ENCODE measurements around the gene SYNPO2L.

Gene SYNPO2L

DNA sequence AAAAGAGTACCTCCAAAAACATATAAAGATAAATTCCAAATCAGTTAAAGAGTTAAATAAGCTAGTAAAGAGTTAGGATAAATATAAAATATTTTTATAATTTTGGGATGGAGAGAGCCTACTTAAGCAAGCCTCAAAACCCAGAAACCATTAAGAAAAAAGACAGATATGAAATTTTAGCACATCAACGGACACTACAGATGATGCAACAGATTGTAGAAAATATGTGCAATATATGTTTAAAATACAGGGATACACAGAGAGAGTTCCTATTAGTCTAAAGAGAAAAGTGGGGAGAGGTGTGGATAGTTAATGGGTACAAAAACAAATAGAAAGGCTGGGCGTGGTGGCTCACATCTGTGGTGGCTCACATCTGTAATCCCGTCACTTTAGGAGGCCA lies 41.1 kb downstream of the SYNPO2L start:
- DNase-seq, result no peak

DNA sequence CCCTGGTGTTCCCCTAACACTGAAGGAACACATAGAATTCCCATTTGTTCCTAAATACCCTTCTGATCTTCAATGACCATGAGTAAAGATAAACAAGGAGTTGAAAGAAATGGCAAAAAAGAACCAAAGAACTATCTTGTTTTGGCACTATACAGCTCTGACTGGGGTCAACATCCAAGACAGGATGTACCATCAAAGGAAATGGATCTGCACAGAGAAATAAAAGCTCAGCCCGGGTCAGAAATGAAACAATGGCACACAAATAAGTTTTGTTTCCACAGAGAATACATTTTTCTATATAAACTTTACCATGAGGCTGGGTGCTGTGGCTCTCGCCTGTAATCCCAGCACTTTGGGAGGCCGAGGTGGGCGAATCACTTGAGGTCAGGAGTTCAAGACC lies 46.7 kb downstream of the SYNPO2L start:
- no peak for DNase-seq

DNA sequence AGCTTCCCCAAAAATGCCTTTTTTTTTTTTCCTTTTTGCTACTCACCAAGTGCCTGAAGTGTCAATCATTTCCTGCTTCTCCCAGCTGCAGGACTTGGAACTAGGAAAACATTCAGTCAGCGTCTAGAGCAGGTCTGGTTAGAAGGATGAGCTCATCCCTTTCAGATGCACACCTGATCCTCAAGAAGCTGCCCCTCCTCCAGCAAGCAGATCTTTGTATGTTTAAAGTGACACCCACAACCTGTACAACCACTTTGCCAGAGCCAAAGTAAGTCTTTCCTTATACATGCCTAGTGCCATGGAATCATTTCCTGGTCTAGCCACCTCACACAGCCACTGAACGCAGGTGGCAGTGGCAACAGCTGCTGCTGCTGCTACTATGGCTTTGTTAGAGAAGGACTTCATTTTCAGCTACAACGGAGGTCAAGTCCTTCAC lies 54.3 kb downstream of the SYNPO2L start:
- DNase-seq, result peak; percentile 87

DNA sequence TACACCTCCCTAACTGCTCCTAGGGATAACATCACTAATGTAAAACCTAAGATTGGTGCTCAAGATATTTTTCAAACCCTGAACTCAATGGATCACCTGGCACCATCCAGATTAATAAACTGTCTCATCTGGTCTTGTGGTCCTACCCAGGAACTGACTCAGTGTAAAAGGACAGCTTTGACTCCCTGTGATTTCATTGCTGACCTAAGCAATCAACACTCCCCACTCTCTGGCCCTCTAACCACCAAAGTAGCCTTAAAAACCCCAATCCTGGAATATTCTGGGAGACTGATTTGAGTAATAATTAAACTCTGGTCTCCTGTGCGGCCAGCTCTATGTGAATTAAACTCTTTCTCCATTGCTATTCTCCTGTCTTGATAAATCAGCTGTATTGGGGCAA lies 58.5 kb downstream of the SYNPO2L start:
- DNase-seq, result no peak

Data from DMS153 (cell line).